Loucy (cell line): ENCODE results near the gene RAB30.

ENCODE experiments used
- H2AFZ ChIP-seq: fragments of 200-600 bp; sonication (generic); 2 replicates; pipeline ENCODE4 v1.6.0; 2016; ENCODE audit warnings: antibody characterized with exemption, mild to moderate bottlenecking, low read length, moderate library complexity
- H3F3A ChIP-seq: fragments of 200-600 bp; 2 replicates; pipeline ENCODE4 v1.6.0; 2016; ENCODE audit warnings: antibody characterized with exemption, low read depth, mild to moderate bottlenecking
- H3K27me3 ChIP-seq: fragments of 200-600 bp; sonication (generic); 2 replicates; pipeline ENCODE4 v1.6.1; 2014; ENCODE audit warnings: low read length, mild to moderate bottlenecking; ENCODE audit not compliant: insufficient read depth, poor library complexity, severe bottlenecking
- H3K36me3 ChIP-seq: fragments of 200-600 bp; sonication (generic); 2 replicates; pipeline ENCODE4 v1.6.1; 2016; ENCODE audit warnings: low read length; ENCODE audit not compliant: insufficient read depth
- H3K4me1 ChIP-seq: fragments of 200-600 bp; sonication (generic); 2 replicates; pipeline ENCODE4 v1.5.1; 2014; ENCODE audit warnings: low read length, mild to moderate bottlenecking; ENCODE audit not compliant: insufficient read depth, poor library complexity, severe bottlenecking
- H3K4me2 ChIP-seq: fragments of 200-600 bp; sonication (generic); 2 replicates; pipeline ENCODE4 v1.6.0; 2014; ENCODE audit warnings: antibody characterized with exemption, low read length, low read depth, mild to moderate bottlenecking; ENCODE audit not compliant: poor library complexity, severe bottlenecking
- H3K4me3 ChIP-seq: fragments of 200-600 bp; sonication (generic); 2 replicates; pipeline ENCODE4 v1.5.1; 2014; ENCODE audit warnings: low read length, mild to moderate bottlenecking, mixed read lengths; ENCODE audit not compliant: poor library complexity, severe bottlenecking
- H3K79me2 ChIP-seq: fragments of 200-600 bp; sonication (generic); 2 replicates; pipeline ENCODE4 v1.6.1; 2014; ENCODE audit warnings: low read length; ENCODE audit not compliant: insufficient read depth
- H3K9ac ChIP-seq: fragments of 200-600 bp; sonication (generic); 2 replicates; pipeline ENCODE4 v1.6.0; 2014; ENCODE audit warnings: mild to moderate bottlenecking, low read depth, low read length, moderate library complexity; ENCODE audit not compliant: poor library complexity, severe bottlenecking
- H3K9me2 ChIP-seq: fragments of 200-600 bp; sonication (generic); replicated peaks from 2 replicates; pipeline ENCODE4 v1.6.1; 2016; ENCODE audit warnings: low read depth, low read length, mixed read lengths
- H3K9me3 ChIP-seq: fragments of 200-600 bp; sonication (generic); 2 replicates; pipeline ENCODE4 v1.6.1; 2014; ENCODE audit warnings: mild to moderate bottlenecking, antibody characterized with exemption, low read length, low read depth; ENCODE audit not compliant: insufficient read depth
- H4K20me1 ChIP-seq: fragments of 200-600 bp; sonication (generic); 2 replicates; pipeline ENCODE4 v1.6.0; 2014; ENCODE audit warnings: antibody characterized with exemption, low read length, mild to moderate bottlenecking; ENCODE audit not compliant: insufficient read depth, poor library complexity, severe bottlenecking
- EZH2phosphoT487 ChIP-seq: fragments of 200-600 bp; IDR thresholded peaks from 2 replicates; pipeline ENCODE4 v1.6.1; 2018; ENCODE audit warnings: antibody characterized with exemption, mild to moderate bottlenecking, moderate library complexity, borderline replicate concordance
- TF ChIP-seq, protein P1 (sequence below): fragments of 200-600 bp; sonication (generic); conservative IDR thresholded peaks from 2 replicates; pipeline ENCODE4 v1.5.1; 2014; ENCODE audit warnings: mild to moderate bottlenecking, antibody characterized with exemption, low read length

RAB30 gene

DNA sequence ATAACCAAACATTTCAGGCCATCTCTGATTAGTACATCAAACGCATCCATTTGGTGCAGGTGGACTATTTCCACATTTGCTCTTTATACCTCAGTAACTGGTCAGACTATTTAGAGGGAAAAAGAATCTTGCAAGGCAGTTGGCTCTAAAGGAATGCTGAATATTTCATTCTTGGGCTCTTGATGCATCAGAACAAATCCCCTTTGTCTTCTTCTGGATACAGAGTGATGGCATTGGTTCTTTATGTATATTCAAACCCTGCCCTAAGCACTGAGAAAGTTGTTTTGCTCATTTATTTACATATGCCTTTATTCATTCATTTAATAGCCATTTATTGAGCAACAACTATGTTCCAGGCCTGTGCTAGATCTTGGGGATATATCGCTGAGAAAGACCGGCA lies 31.1 kb upstream of the RAB30 start:
- Histone ChIP-seq H3K36me3 (no peaks in the 10 kb centered on the region), H3K27me3 (no peaks in the 10 kb centered on the region), H4K20me1 (no peaks in the 10 kb centered on the region), H2AFZ (no peak overlapping the region), H3K4me1 (no peaks in the 10 kb centered on the region), H3K4me3 (no peak overlapping the region), H3K9me2 (no peaks in the 10 kb centered on the region), H3F3A (no peaks in the 10 kb centered on the region), H3K9ac (no peak overlapping the region), H3K9me3 (no peaks in the 10 kb centered on the region), H3K79me2 (no peaks in the 10 kb centered on the region), H3K4me2 (no peak overlapping the region)
- TF ChIP-seq, protein P1, sequence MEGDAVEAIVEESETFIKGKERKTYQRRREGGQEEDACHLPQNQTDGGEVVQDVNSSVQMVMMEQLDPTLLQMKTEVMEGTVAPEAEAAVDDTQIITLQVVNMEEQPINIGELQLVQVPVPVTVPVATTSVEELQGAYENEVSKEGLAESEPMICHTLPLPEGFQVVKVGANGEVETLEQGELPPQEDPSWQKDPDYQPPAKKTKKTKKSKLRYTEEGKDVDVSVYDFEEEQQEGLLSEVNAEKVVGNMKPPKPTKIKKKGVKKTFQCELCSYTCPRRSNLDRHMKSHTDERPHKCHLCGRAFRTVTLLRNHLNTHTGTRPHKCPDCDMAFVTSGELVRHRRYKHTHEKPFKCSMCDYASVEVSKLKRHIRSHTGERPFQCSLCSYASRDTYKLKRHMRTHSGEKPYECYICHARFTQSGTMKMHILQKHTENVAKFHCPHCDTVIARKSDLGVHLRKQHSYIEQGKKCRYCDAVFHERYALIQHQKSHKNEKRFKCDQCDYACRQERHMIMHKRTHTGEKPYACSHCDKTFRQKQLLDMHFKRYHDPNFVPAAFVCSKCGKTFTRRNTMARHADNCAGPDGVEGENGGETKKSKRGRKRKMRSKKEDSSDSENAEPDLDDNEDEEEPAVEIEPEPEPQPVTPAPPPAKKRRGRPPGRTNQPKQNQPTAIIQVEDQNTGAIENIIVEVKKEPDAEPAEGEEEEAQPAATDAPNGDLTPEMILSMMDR = no peak
- no peak for TF ChIP-seq EZH2phosphoT487

DNA sequence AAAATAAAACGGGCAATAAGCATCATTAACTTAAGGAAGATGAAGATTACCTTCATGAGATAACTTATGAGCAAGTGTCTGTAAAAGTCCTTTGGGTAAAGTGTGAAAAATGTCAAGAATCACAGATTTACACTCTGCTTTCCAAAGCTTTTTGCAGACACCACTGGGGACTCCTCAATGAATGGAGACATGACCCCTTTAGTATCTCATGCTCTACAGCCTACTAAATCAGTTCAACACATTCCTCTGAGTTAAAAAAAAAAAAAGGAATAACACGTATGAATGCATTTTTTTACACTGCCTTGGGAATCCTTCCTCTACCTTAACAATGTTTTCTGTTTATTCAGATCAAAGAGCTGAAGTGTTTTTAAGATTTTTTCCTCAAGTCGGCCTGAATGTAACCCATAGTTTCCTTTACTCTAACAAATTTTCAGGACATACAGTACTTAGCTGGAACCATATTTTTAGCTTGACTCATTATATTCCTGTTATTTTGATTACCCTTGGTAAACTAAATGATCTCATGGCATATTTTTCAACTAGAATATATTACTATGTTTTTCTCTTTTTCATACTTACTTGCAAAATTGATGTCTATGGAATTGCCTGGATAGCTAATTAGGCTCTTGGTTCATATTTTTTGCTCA lies 25.9 kb upstream of the RAB30 start:
- no peak for TF ChIP-seq EZH2phosphoT487
- TF ChIP-seq, protein P1 = no peak
- H3K4me2 ChIP-seq = no peak overlapping the region
- no peaks in the 10 kb centered on the region for H3K9me2 ChIP-seq
- H3K36me3 ChIP-seq = no peaks in the 10 kb centered on the region
- no peaks in the 10 kb centered on the region for H3K4me1 ChIP-seq
- H3K9ac ChIP-seq = no peak overlapping the region
- H2AFZ ChIP-seq = no peak overlapping the region
- no peaks in the 10 kb centered on the region for H4K20me1 ChIP-seq
- H3K79me2 ChIP-seq = no peaks in the 10 kb centered on the region
- no peaks in the 10 kb centered on the region for H3K9me3 ChIP-seq
- H3K27me3 ChIP-seq = no peaks in the 10 kb centered on the region
- H3F3A ChIP-seq = no peaks in the 10 kb centered on the region
- no peak overlapping the region for H3K4me3 ChIP-seq

DNA sequence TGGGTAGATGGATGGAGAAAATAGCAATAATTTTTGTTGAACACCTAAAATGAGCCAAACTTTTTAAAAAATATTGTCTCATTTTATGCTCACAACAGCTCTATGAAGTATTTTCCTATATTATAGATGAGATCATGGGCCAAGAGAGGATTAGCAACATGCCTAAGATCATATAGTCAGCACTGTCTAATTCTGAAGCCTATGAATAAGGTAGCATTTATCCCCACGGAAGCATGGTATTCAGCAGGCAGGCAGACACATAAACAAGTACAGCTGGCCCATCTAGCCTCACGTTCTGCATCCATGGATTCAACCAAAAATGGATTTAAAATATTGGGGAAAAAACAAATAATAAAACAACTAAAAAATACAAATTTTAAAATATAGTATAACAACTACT lies 21.9 kb upstream of the RAB30 start:
- Histone ChIP-seq H3K9me3 (no peaks in the 10 kb centered on the region), H2AFZ (no peak overlapping the region), H3K9me2 (no peaks in the 10 kb centered on the region), H3K4me2 (no peak overlapping the region), H4K20me1 (no peaks in the 10 kb centered on the region), H3K36me3 (no peaks in the 10 kb centered on the region), H3K9ac (no peak overlapping the region), H3K27me3 (no peaks in the 10 kb centered on the region), H3K79me2 (no peaks in the 10 kb centered on the region), H3K4me1 (no peaks in the 10 kb centered on the region), H3F3A (no peaks in the 10 kb centered on the region), H3K4me3 (no peak overlapping the region)
- TF ChIP-seq EZH2phosphoT487 = no peak
- TF ChIP-seq, protein P1 = no peak
